ENCODE measurements around the gene UTF1.

DNA sequence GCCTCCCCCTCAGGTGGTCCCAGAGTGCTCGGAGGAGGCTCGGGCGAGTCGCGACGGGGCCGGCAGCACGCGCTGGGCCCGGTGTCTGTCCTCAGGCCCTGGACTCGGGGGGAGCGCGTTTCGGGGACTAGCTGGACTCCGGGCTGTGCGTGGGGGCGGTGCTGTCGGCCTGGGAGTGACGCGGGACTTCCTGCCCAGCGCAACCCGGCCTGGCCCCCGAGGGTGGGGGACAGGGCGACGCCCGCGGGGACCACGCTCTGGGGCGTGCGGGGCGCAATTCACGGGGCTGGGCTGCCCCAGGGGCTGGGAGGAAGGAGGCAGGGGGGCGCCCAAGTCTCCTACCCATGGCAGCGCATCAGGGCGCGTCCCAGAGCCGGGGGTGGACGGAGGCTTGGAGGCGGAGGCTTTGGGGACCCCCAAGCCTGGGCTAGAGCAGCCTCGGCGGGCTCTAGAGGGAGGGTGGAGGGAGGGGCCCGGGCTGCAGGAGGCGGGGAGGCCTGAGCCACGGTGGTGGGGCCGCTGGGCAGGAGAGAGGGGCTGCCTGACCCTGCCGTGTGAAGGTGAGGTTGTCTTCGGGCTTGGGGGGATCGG lies 5.3 kb downstream of the UTF1 start:
- TF ChIP-seq POLR2A (IDR thresholded peaks at IDR 0.05; ENCODE audit: low read length) (no peak), GATA1 (IDR thresholded peaks at IDR 0.05; ENCODE audit: low read depth, low read length) (no peak)

All from erythroblast (primary cell).